Activated B cell treated with CpG ODN at 0.5 μM for 24 hours (primary cell): ENCODE results near the gene SPOCK1. TPM values are rescaled to one million over a fixed set of nuclear protein-coding genes. Genes with fewer than 3 reads are reported as not detected.

Experiments used
- ATAC-seq: fragments of 200-7000 bp; cut with Tn5 transposase; one replicate; pipeline ENCODE4 v1.10.0; 2021; ENCODE audit warnings: low read depth, mild to moderate bottlenecking, moderate library complexity
- CTCF ChIA-PET: fragments of 350-600 bp; sonication (Branson Sonifier 250); formaldehyde crosslinking; loops from one replicate; lab custom pipeline; 2021; ENCODE audit warnings: antibody characterized with exemption; lab: Charles Lee
- POLR2A ChIA-PET: fragments of 350-600 bp; sonication (Branson Sonifier 250); formaldehyde crosslinking; loops from one replicate; lab custom pipeline; 2021; ENCODE audit warnings: antibody characterized with exemption; lab: Charles Lee
- DNase-seq: peaks from one replicate; pipeline ENCODE4 v3.0.0; 2022
- H3K27ac Mint-ChIP-seq: one replicate; pipeline ENCODE4 v1.8.0; 2020; ENCODE audit warnings: mixed read lengths
- H3K27me3 Mint-ChIP-seq: one replicate; pipeline ENCODE4 v1.8.0; 2021; ENCODE audit warnings: mixed read lengths
- H3K36me3 Mint-ChIP-seq: one replicate; pipeline ENCODE4 v1.8.0; 2021; ENCODE audit warnings: low read depth, mixed read lengths
- H3K4me1 Mint-ChIP-seq: one replicate; pipeline ENCODE4 v1.8.0; 2021; ENCODE audit warnings: mixed read lengths
- H3K4me3 Mint-ChIP-seq: one replicate; pipeline ENCODE4 v1.8.0; 2020; ENCODE audit warnings: mild to moderate bottlenecking, mixed read lengths
- H3K9me3 Mint-ChIP-seq: one replicate; pipeline ENCODE4 v1.8.0; 2020; ENCODE audit warnings: mixed read lengths
- intact Hi-C: fragments of 100-400 bp; cut with micrococcal nuclease; formaldehyde crosslinking; loops from one replicate; pipeline ENCODE4 v1.15.1; 2024
- total RNA-seq: library from RNA; stranded (reverse); gene quantifications from 2 replicates; pipeline ENCODE4 v1.2.3, GENCODE V29; 2022
- TF ChIP-seq, protein P1 (sequence below): fragments of 200-600 bp; IDR thresholded peaks from one replicate; pipeline ENCODE4 v1.8.0; 2022; ENCODE audit warnings: antibody characterized with exemption, mild to moderate bottlenecking

Gene SPOCK1
- total RNA-seq, 1 donor from 2014 or later, result not detected

DNA sequence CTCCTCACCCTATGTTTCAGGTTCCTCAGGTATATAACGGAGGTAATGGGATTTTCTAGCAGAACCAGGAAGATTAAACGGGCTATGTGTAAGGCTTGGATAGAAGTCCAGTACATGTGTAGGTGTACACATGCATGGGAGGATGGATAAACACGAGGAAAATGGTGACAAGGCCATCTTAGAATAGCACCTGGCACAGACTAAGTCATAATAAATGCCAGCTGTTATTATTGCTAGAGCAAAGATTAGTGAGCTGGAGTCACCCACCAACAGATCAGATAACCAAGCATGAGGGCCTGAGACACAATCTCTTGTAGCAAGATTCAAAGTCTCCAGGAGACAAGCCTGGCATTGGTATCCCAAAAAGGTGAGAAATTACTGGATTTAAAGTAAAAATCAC, 21.1 kb downstream of the SPOCK1 start:
- Mint-ChIP-seq H3K27me3 (peaks cover 7% of the 10 kb centered on the region), H3K4me1 (no peaks in the 10 kb centered on the region), H3K9me3 (peaks cover 6% of the 10 kb centered on the region), H3K36me3 (no peaks in the 10 kb centered on the region), H3K27ac (no peak overlapping the region), H3K4me3 (no peak overlapping the region)
- TF ChIP-seq, protein P1, sequence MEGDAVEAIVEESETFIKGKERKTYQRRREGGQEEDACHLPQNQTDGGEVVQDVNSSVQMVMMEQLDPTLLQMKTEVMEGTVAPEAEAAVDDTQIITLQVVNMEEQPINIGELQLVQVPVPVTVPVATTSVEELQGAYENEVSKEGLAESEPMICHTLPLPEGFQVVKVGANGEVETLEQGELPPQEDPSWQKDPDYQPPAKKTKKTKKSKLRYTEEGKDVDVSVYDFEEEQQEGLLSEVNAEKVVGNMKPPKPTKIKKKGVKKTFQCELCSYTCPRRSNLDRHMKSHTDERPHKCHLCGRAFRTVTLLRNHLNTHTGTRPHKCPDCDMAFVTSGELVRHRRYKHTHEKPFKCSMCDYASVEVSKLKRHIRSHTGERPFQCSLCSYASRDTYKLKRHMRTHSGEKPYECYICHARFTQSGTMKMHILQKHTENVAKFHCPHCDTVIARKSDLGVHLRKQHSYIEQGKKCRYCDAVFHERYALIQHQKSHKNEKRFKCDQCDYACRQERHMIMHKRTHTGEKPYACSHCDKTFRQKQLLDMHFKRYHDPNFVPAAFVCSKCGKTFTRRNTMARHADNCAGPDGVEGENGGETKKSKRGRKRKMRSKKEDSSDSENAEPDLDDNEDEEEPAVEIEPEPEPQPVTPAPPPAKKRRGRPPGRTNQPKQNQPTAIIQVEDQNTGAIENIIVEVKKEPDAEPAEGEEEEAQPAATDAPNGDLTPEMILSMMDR, result no peak
- CTCF ChIA-PET, result no interaction called here
- intact Hi-C loops, result no loop called here
- DNase-seq (no peak), ATAC-seq (no peak)
- POLR2A ChIA-PET, result no interaction called here

DNA sequence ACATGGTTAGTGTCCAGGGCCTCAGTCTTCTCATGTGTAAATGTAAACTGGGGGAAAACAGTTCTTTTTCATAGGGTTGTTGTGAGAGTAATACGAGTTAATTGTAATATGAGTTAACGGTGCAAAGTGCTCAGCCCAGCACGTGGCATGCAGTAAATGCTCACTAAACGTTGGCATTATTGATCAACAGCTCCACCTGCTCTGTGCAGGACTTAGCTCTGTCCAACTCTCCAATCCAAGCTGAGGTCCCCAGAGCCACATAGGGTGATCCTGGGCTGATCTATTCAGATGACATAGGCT, 28.3 kb downstream of the SPOCK1 start:
- intact Hi-C loops, result no loop called here
- Mint-ChIP-seq H3K4me1 (no peaks in the 10 kb centered on the region), H3K9me3 (peaks cover 8% of the 10 kb centered on the region), H3K27ac (no peak overlapping the region), H3K36me3 (no peaks in the 10 kb centered on the region), H3K4me3 (no peak overlapping the region), H3K27me3 (peaks cover 23% of the 10 kb centered on the region)
- ChIA-PET CTCF (no interaction called here), POLR2A (no interaction called here)
- TF ChIP-seq, protein P1, result no peak
- no peak for ATAC-seq
- DNase-seq, result no peak

GRCh38 chr5:137470111-137470920, 28.8 kb downstream of the SPOCK1 start:
- H3K27ac Mint-ChIP-seq, result no peak overlapping the region

GRCh38 chr5:137466889-137467288, 32.2 kb downstream of the SPOCK1 start:
- DNase-seq, result no peak
- Mint-ChIP-seq H3K4me1 (no peaks in the 10 kb centered on the region), H3K27me3 (peaks cover 9% of the 10 kb centered on the region), H3K4me3 (no peak overlapping the region), H3K27ac (no peak overlapping the region), H3K36me3 (no peaks in the 10 kb centered on the region), H3K9me3 (no peaks in the 10 kb centered on the region)
- TF ChIP-seq, protein P1, result no peak
- intact Hi-C loops, result no loop called here
- CTCF ChIA-PET, result no interaction called here
- no peak for ATAC-seq
- POLR2A ChIA-PET, result no interaction called here

More at GRCh38 chr5:137470111-137470920, 28.8 kb downstream of the SPOCK1 start:
- TF ChIP-seq, protein P1, result no peak
- Mint-ChIP-seq H3K9me3 (peaks cover 8% of the 10 kb centered on the region), H3K4me1 (no peaks in the 10 kb centered on the region), H3K36me3 (no peaks in the 10 kb centered on the region), H3K4me3 (no peak overlapping the region), H3K27me3 (peaks cover 23% of the 10 kb centered on the region)
- ATAC-seq (no peak), DNase-seq (no peak)
- CTCF ChIA-PET, result no interaction called here
- intact Hi-C loops, result no loop called here
- POLR2A ChIA-PET, result no interaction called here

GRCh38 chr5:137465930-137466329, 33.2 kb downstream of the SPOCK1 start:
- intact Hi-C loops, result no loop called here
- ATAC-seq (no peak), DNase-seq (no peak)
- ChIA-PET CTCF (no interaction called here), POLR2A (no interaction called here)
- no peaks in the 10 kb centered on the region for H3K4me1 Mint-ChIP-seq
- no peak overlapping the region for H3K4me3 Mint-ChIP-seq
- no peaks in the 10 kb centered on the region for H3K9me3 Mint-ChIP-seq
- TF ChIP-seq, protein P1, result no peak
- H3K27ac Mint-ChIP-seq, result no peak overlapping the region
- no peaks in the 10 kb centered on the region for H3K36me3 Mint-ChIP-seq
- peaks cover 2% of the 10 kb centered on the region for H3K27me3 Mint-ChIP-seq
